ENCODE results near the gene NLRP11.

NLRP11 gene

GRCh38 chr19:55831846-55832245, at the start of gene NLRP11:
NLRP11 (minus strand) TSS chr19:55831999; CDS start chr19:55818174, 13,825 bp downstream.
- H3K4me1 ChIP-seq (ENCODE audit: insufficient read depth, low read length, severe bottlenecking): no peaks in the 10 kb centered on the region
- no peak within 1 kb of the TSS for H3K4me2 ChIP-seq (ENCODE audit: low read length)
- H4K20me1 ChIP-seq (ENCODE audit: insufficient read depth, low read length): no peaks in the 10 kb centered on the region
- no peaks in the 10 kb centered on the region for H3K79me2 ChIP-seq (ENCODE audit: insufficient read depth, low read length)
- TF ChIP-seq EZH2 (IDR thresholded peaks at IDR 0.05; ENCODE audit: borderline replicate concordance, low read length) (no peak), CTCF (IDR thresholded peaks at IDR 0.05; ENCODE audit: low read length) (no peak)
- no peak within 1 kb of the TSS for H3K27ac ChIP-seq (ENCODE audit: low read depth, low read length, poor library complexity, severe bottlenecking)
- H3K9me3 ChIP-seq (ENCODE audit: low read length): no peaks in the 10 kb centered on the region
- H3K36me3 ChIP-seq (ENCODE audit: insufficient read depth, low read length): no peaks in the 10 kb centered on the region
- H3K4me3 ChIP-seq (ENCODE audit: low read depth, low read length, poor library complexity, severe bottlenecking): no peak within 1 kb of the TSS
- H3F3A ChIP-seq (ENCODE audit: insufficient read depth, low read length): no peaks in the 10 kb centered on the region
- peaks cover 4% of the 10 kb centered on the region; the same call in 1 of the 2 replicates for H3K27me3 ChIP-seq (ENCODE audit: insufficient read depth, low read length)
- H2AFZ ChIP-seq (ENCODE audit: low read length): no peak within 1 kb of the TSS
- H3K9ac ChIP-seq (ENCODE audit: low read length): no peak within 1 kb of the TSS
- no peaks in the 10 kb centered on the region for H3K9me2 ChIP-seq (ENCODE audit: low read depth, low read length)

- Histone ChIP-seq H3K9ac (ENCODE audit: low read length) (no peak overlapping the region), H3K4me2 (ENCODE audit: low read length) (no peak overlapping the region), H3K4me3 (ENCODE audit: low read depth, low read length, poor library complexity, severe bottlenecking) (no peak overlapping the region), H3K9me3 (ENCODE audit: low read length) (no peaks in the 10 kb centered on the region), H3F3A (ENCODE audit: insufficient read depth, low read length) (no peaks in the 10 kb centered on the region), H3K36me3 (ENCODE audit: insufficient read depth, low read length) (no peaks in the 10 kb centered on the region), H4K20me1 (ENCODE audit: insufficient read depth, low read length) (no peaks in the 10 kb centered on the region), H3K27me3 (ENCODE audit: insufficient read depth, low read length) (0 out of 2 replicates have a peak, but pooled peaks cover 5% of the 10 kb centered on the region), H3K4me1 (ENCODE audit: insufficient read depth, low read length, severe bottlenecking) (no peaks in the 10 kb centered on the region), H2AFZ (ENCODE audit: low read length) (no peak overlapping the region), H3K9me2 (ENCODE audit: low read depth, low read length) (no peaks in the 10 kb centered on the region), H3K79me2 (ENCODE audit: insufficient read depth, low read length) (no peaks in the 10 kb centered on the region), H3K27ac (ENCODE audit: low read depth, low read length, poor library complexity, severe bottlenecking) (no peak overlapping the region)
- no peak for TF ChIP-seq CTCF (IDR thresholded peaks at IDR 0.05; ENCODE audit: low read length)
- no peak for TF ChIP-seq EZH2 (IDR thresholded peaks at IDR 0.05; ENCODE audit: borderline replicate concordance, low read length)
Observed at GRCh38 chr19:55877211-55877610, 45.4 kb upstream of the NLRP11 start.

- Histone ChIP-seq H3K36me3 (ENCODE audit: insufficient read depth, low read length) (no peaks in the 10 kb centered on the region), H2AFZ (ENCODE audit: low read length) (no peak overlapping the region), H3K9ac (ENCODE audit: low read length) (no peak overlapping the region), H3K9me2 (ENCODE audit: low read depth, low read length) (no peaks in the 10 kb centered on the region), H3K4me2 (ENCODE audit: low read length) (no peak overlapping the region), H3F3A (ENCODE audit: insufficient read depth, low read length) (no peaks in the 10 kb centered on the region), H3K9me3 (ENCODE audit: low read length) (no peaks in the 10 kb centered on the region), H3K27ac (ENCODE audit: low read depth, low read length, poor library complexity, severe bottlenecking) (no peak overlapping the region), H4K20me1 (ENCODE audit: insufficient read depth, low read length) (no peaks in the 10 kb centered on the region), H3K4me3 (ENCODE audit: low read depth, low read length, poor library complexity, severe bottlenecking) (no peak overlapping the region), H3K79me2 (ENCODE audit: insufficient read depth, low read length) (no peaks in the 10 kb centered on the region), H3K4me1 (ENCODE audit: insufficient read depth, low read length, severe bottlenecking) (no peaks in the 10 kb centered on the region), H3K27me3 (ENCODE audit: insufficient read depth, low read length) (no peaks in the 10 kb centered on the region)
- TF ChIP-seq EZH2 (IDR thresholded peaks at IDR 0.05; ENCODE audit: borderline replicate concordance, low read length) (no peak), CTCF (IDR thresholded peaks at IDR 0.05; ENCODE audit: low read length) (no peak)
Observed at GRCh38 chr19:55870736-55871135, 38.9 kb upstream of the NLRP11 start.
